Parathyroid adenoma (tissue), 2 donors: Measurements from ENCODE around the gene PPFIA2.

ENCODE experiments used
- H2AFZ ChIP-seq: fragments of 300-600 bp; sonication (generic); one replicate; pipeline ENCODE4 v1.7.0; 2017; ENCODE audit warnings: antibody characterized with exemption, mild to moderate bottlenecking
- H3K27ac ChIP-seq: fragments of 300-600 bp; sonication (generic); one replicate; pipeline ENCODE4 v1.7.0; 2017
- H3K27me3 ChIP-seq: fragments of 300-600 bp; sonication (generic); one replicate; pipeline ENCODE4 v1.7.0; 2017; ENCODE audit warnings: low read length; ENCODE audit not compliant: control insufficient read depth, insufficient read depth
- H3K36me3 ChIP-seq: fragments of 300-600 bp; sonication (generic); one replicate; pipeline ENCODE4 v1.7.0; 2017; ENCODE audit warnings: low read length; ENCODE audit not compliant: control insufficient read depth, insufficient read depth
- H3K4me1 ChIP-seq: fragments of 300-600 bp; sonication (generic); one replicate; pipeline ENCODE4 v1.7.0; 2017; ENCODE audit warnings: control low read depth
- H3K4me2 ChIP-seq: fragments of 300-600 bp; sonication (generic); one replicate; pipeline ENCODE4 v1.7.0; 2017; ENCODE audit warnings: low read length
- H3K4me3 ChIP-seq: fragments of 300-600 bp; sonication (generic); one replicate; pipeline ENCODE4 v1.7.0; 2017; ENCODE audit warnings: low read depth, low read length
- H3K79me2 ChIP-seq: fragments of 300-600 bp; sonication (generic); one replicate; pipeline ENCODE4 v1.7.0; 2017; ENCODE audit warnings: control low read depth
- H3K9ac ChIP-seq: fragments of 300-600 bp; sonication (generic); one replicate; pipeline ENCODE4 v1.7.0; 2017; ENCODE audit warnings: mild to moderate bottlenecking
- H3K9me3 ChIP-seq: fragments of 300-600 bp; sonication (generic); one replicate; pipeline ENCODE4 v1.7.0; 2017; ENCODE audit warnings: low read length; ENCODE audit not compliant: control insufficient read depth
- TF ChIP-seq, protein P1 (sequence below): fragments of 300-600 bp; sonication (generic); IDR thresholded peaks from one replicate; pipeline ENCODE4 v1.7.0; 2017; ENCODE audit warnings: antibody characterized with exemption, mild to moderate bottlenecking
- donor health status: primary hyperparathyroidism.

PPFIA2 gene

DNA sequence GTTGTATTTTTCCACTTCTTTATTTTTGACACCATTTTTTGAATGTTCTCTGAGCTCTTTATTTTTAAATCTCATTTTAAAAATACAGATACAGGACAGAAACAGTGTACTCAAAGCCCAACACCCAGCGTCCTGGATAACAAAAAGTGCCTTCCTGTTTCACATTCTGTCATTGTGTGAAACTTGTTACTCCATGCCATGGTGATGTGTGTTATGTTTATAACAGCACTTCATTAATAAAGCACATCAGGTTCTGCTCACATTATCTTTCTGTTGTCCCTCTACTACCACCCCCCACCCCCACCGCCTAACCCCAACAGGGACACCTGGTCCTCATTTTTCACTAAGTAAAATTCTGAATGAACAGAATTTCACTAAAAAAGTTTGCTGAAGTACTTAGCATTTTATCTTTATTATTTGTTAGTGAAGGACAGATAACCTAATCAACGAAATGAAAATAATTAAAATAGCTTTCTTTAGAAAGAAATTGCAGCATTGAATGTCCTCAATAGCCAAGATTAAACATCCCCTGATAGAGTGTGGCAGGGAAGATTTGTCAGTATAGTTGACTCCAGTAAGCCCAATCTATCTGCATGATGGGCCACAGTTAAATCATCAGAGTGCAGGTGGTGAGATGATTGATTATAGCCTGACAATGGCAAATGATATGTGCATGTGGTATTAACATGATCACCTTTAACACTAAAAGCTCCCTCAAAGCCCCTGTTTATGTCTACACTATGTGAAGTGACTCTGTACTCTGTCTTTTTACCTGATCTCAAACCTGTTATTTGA lies 527.4 kb downstream of the PPFIA2 start:
- Histone ChIP-seq H3K9ac (no peak overlapping the region), H2AFZ (no peak overlapping the region), H3K79me2 (no peaks in the 10 kb centered on the region), H3K36me3 (no peaks in the 10 kb centered on the region), H3K27me3 (no peaks in the 10 kb centered on the region), H3K4me2 (no peak overlapping the region), H3K9me3 (no peaks in the 10 kb centered on the region), H3K4me1 (no peaks in the 10 kb centered on the region), H3K4me3 (no peak overlapping the region), H3K27ac (no peak overlapping the region)
- TF ChIP-seq, protein P1, sequence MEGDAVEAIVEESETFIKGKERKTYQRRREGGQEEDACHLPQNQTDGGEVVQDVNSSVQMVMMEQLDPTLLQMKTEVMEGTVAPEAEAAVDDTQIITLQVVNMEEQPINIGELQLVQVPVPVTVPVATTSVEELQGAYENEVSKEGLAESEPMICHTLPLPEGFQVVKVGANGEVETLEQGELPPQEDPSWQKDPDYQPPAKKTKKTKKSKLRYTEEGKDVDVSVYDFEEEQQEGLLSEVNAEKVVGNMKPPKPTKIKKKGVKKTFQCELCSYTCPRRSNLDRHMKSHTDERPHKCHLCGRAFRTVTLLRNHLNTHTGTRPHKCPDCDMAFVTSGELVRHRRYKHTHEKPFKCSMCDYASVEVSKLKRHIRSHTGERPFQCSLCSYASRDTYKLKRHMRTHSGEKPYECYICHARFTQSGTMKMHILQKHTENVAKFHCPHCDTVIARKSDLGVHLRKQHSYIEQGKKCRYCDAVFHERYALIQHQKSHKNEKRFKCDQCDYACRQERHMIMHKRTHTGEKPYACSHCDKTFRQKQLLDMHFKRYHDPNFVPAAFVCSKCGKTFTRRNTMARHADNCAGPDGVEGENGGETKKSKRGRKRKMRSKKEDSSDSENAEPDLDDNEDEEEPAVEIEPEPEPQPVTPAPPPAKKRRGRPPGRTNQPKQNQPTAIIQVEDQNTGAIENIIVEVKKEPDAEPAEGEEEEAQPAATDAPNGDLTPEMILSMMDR: no peak

DNA sequence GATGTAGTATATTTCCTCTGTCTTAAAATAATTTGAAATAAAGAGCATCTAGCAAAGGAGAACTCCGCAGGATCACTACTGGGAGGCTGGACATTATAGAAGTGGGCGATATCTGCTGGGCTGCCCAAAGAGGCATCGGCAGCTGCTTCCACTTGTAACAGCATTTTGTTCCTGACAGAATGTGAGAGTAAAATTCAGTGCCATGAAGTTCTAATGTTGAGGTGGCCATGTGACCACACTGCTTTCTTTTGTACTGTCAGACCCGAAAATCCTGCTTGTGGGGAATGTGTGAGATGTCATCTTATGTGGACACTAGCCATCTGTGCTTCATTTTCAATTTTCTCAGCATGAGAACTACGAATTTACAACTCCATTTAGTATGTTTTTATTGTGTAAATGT lies 529.4 kb downstream of the PPFIA2 start:
- no peak overlapping the region for H3K27ac ChIP-seq
- TF ChIP-seq, protein P1: no peak
- no peaks in the 10 kb centered on the region for H3K79me2 ChIP-seq
- no peaks in the 10 kb centered on the region for H3K36me3 ChIP-seq
- H3K9me3 ChIP-seq: no peaks in the 10 kb centered on the region
- H2AFZ ChIP-seq: no peak overlapping the region
- H3K4me2 ChIP-seq: no peak overlapping the region
- no peak overlapping the region for H3K4me3 ChIP-seq
- no peaks in the 10 kb centered on the region for H3K27me3 ChIP-seq
- H3K9ac ChIP-seq: no peak overlapping the region
- no peaks in the 10 kb centered on the region for H3K4me1 ChIP-seq

DNA sequence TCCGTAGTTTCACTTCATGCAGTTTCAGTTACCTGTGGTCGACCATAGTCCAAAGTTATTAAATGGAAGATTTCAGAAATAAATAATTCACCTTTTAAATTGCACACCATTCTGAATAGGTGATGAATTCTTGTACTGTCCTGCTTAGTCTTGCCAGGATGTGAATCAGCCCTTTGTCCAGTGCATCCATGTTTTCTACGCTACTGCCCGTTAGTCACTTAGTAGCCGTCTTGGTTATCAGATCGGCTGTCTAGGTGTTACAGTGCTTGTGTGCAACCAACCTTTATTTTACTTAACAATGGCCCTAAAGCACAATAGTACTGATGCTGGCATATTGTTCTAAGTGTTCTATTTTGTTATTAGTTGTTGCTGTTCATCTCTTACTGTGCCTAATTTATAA lies 534.5 kb downstream of the PPFIA2 start:
- Histone ChIP-seq H3K79me2 (no peaks in the 10 kb centered on the region), H3K4me3 (no peak overlapping the region), H2AFZ (no peak overlapping the region), H3K9ac (no peak overlapping the region), H3K4me2 (no peak overlapping the region), H3K27ac (no peak overlapping the region), H3K9me3 (no peaks in the 10 kb centered on the region), H3K36me3 (no peaks in the 10 kb centered on the region), H3K4me1 (no peaks in the 10 kb centered on the region), H3K27me3 (no peaks in the 10 kb centered on the region)
- TF ChIP-seq, protein P1: no peak

- Histone ChIP-seq H3K4me1 (no peaks in the 10 kb centered on the region), H3K9me3 (no peaks in the 10 kb centered on the region), H3K9ac (no peak overlapping the region), H3K79me2 (no peaks in the 10 kb centered on the region), H3K27me3 (no peaks in the 10 kb centered on the region), H2AFZ (no peak overlapping the region), H3K4me2 (no peak overlapping the region), H3K4me3 (no peak overlapping the region), H3K36me3 (no peaks in the 10 kb centered on the region), H3K27ac (no peak overlapping the region)
- TF ChIP-seq, protein P1: no peak
These were observed 536.1 kb downstream of the PPFIA2 start for GRCh38 chr12:81222846-81223592.
